ENCODE measurements around the gene SLC25A43. TPM values are rescaled to one million over a fixed set of nuclear protein-coding genes. Genes with fewer than 3 reads are reported as not detected.

Gene SLC25A43
- total and polyA plus RNA-seq, 9 of the 15 experiments (the other 6 are each of a cell fraction or from before 2014, with no cell fraction given): 1.3 to 8.4 (median 4.0) TPM

DNA sequence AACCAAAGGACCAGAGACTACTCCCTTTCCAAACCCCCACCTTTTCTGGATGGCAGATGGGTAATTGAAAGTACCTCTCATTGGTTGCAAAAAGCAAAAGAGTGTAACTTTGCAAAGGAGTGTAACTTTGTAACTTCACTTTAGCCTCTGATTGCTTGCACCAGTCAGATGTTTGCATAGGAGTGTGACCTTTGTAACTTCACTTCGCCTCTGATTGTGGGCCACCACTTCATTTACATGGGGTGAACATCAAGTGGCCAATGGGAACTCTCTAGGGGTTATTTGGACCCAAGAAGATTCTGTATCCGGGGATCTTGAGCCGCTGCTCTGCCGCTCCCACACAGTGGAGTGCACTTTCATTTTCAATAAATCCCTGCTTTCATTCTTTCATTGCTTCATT is 9.9 kb upstream of the SLC25A43 start:
- CTCF ChIA-PET (ENCODE audit: low intra/inter-chr PET ratio): no interaction called here
- no peak for TF ChIP-seq NR2C2 (CRISPR knock-in tag; IDR thresholded peaks at IDR 0.05)
- TF ChIP-seq NR2C2 (tag; IDR thresholded peaks at IDR 0.05): no peak
- no peak for TF ChIP-seq RAD51 (IDR thresholded peaks at IDR 0.05; ENCODE audit: borderline replicate concordance, low read depth)
- TF ChIP-seq, protein P1, sequence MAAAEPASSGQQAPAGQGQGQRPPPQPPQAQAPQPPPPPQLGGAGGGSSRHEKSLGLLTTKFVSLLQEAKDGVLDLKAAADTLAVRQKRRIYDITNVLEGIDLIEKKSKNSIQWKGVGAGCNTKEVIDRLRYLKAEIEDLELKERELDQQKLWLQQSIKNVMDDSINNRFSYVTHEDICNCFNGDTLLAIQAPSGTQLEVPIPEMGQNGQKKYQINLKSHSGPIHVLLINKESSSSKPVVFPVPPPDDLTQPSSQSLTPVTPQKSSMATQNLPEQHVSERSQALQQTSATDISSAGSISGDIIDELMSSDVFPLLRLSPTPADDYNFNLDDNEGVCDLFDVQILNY (CRISPR knock-in tag; IDR thresholded peaks at IDR 0.05): no peak
- TF ChIP-seq FIP1L1 (IDR thresholded peaks at IDR 0.05; ENCODE audit: low read depth, low read length, poor library complexity, severe bottlenecking): no peak
- no peak for TF ChIP-seq JUN (IDR thresholded peaks at IDR 0.05; ENCODE audit: borderline replicate concordance, low read depth, low read length)
- no peak for TF ChIP-seq JUN (CRISPR knock-in tag; IDR thresholded peaks at IDR 0.05; ENCODE audit: borderline replicate concordance)
- TF ChIP-seq, protein P2, sequence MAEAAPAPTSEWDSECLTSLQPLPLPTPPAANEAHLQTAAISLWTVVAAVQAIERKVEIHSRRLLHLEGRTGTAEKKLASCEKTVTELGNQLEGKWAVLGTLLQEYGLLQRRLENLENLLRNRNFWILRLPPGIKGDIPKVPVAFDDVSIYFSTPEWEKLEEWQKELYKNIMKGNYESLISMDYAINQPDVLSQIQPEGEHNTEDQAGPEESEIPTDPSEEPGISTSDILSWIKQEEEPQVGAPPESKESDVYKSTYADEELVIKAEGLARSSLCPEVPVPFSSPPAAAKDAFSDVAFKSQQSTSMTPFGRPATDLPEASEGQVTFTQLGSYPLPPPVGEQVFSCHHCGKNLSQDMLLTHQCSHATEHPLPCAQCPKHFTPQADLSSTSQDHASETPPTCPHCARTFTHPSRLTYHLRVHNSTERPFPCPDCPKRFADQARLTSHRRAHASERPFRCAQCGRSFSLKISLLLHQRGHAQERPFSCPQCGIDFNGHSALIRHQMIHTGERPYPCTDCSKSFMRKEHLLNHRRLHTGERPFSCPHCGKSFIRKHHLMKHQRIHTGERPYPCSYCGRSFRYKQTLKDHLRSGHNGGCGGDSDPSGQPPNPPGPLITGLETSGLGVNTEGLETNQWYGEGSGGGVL (CRISPR knock-in tag; IDR thresholded peaks at IDR 0.05): no peak
- TF ChIP-seq, protein P3, sequence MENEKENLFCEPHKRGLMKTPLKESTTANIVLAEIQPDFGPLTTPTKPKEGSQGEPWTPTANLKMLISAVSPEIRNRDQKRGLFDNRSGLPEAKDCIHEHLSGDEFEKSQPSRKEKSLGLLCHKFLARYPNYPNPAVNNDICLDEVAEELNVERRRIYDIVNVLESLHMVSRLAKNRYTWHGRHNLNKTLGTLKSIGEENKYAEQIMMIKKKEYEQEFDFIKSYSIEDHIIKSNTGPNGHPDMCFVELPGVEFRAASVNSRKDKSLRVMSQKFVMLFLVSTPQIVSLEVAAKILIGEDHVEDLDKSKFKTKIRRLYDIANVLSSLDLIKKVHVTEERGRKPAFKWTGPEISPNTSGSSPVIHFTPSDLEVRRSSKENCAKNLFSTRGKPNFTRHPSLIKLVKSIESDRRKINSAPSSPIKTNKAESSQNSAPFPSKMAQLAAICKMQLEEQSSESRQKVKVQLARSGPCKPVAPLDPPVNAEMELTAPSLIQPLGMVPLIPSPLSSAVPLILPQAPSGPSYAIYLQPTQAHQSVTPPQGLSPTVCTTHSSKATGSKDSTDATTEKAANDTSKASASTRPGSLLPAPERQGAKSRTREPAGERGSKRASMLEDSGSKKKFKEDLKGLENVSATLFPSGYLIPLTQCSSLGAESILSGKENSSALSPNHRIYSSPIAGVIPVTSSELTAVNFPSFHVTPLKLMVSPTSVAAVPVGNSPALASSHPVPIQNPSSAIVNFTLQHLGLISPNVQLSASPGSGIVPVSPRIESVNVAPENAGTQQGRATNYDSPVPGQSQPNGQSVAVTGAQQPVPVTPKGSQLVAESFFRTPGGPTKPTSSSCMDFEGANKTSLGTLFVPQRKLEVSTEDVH (IDR thresholded peaks at IDR 0.05; ENCODE audit: low read depth, partially characterized antibody): no peak
- TF ChIP-seq ZNF707 (CRISPR knock-in tag; conservative IDR thresholded peaks at IDR 0.05): no peak
- no peak for TF ChIP-seq RBBP5 (IDR thresholded peaks at IDR 0.05; ENCODE audit: borderline replicate concordance, insufficient read depth, low read length, poor library complexity, severe bottlenecking)
- TF ChIP-seq, protein P4, sequence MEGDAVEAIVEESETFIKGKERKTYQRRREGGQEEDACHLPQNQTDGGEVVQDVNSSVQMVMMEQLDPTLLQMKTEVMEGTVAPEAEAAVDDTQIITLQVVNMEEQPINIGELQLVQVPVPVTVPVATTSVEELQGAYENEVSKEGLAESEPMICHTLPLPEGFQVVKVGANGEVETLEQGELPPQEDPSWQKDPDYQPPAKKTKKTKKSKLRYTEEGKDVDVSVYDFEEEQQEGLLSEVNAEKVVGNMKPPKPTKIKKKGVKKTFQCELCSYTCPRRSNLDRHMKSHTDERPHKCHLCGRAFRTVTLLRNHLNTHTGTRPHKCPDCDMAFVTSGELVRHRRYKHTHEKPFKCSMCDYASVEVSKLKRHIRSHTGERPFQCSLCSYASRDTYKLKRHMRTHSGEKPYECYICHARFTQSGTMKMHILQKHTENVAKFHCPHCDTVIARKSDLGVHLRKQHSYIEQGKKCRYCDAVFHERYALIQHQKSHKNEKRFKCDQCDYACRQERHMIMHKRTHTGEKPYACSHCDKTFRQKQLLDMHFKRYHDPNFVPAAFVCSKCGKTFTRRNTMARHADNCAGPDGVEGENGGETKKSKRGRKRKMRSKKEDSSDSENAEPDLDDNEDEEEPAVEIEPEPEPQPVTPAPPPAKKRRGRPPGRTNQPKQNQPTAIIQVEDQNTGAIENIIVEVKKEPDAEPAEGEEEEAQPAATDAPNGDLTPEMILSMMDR (IDR thresholded peaks at IDR 0.05 in 2 of 3, conservative IDR thresholded peaks at IDR 0.05 in 1 of 3; ENCODE audit: insufficient read depth in 2 of 3, low read depth in 1 of 3, low read length in 3 of 3): no peak
- no peak for TF ChIP-seq U2AF1 (optimal IDR thresholded peaks at IDR 0.05; ENCODE audit: low read depth, low read length)
- TF ChIP-seq MAZ (CRISPR knock-in tag; conservative IDR thresholded peaks at IDR 0.05 in 1 of 2, IDR thresholded peaks at IDR 0.05 in 1 of 2): no peak
- no peak for TF ChIP-seq EZH2 (IDR thresholded peaks at IDR 0.05; ENCODE audit: borderline replicate concordance, low read depth, low read length)

More for the DNA sequence above, 9.9 kb upstream of the SLC25A43 start:
- POLR2A ChIA-PET: no interaction called here
- intact Hi-C loops (cut with micrococcal nuclease): no loop called here
- Histone ChIP-seq H4K20me1 (replicated peaks; ENCODE audit: control insufficient read depth, insufficient read depth, low read length) (no peaks in the 10 kb centered on the region), H3K4me2 (ENCODE audit: insufficient read depth, low read length) (no peak overlapping the region), H3K27ac (ENCODE audit: extremely low read depth, low read depth, low read length) (no peak overlapping the region), H3K9me3 (replicated peaks; ENCODE audit: control insufficient read depth, insufficient read depth, low read depth, low read length) (no peaks in the 10 kb centered on the region), H3K4me1 (replicated peaks in 1 of 2; ENCODE audit: control insufficient read depth in 2 of 2, insufficient read depth in 2 of 2, low read length in 2 of 2) (peaks cover 0 to 3% of the 10 kb centered on the region in 2 experiments; a peak in 2 of 5 replicates), H3K27me3 (ENCODE audit: control insufficient read depth in 2 of 2, insufficient read depth in 2 of 2, low read length in 2 of 2) (no peaks in the 10 kb centered on the region), H3K9ac (ENCODE audit: insufficient read depth in 1 of 2, low read depth in 2 of 2, low read length in 2 of 2) (no peak overlapping the region), H2AFZ (ENCODE audit: low read depth, low read length) (peak overlapping the region; percentile 32; the same call in 1 of the 2 replicates), H3K79me2 (ENCODE audit: control insufficient read depth, insufficient read depth, low read length) (no peaks in the 10 kb centered on the region), H3K36me3 (ENCODE audit: control insufficient read depth, insufficient read depth, low read length) (no peaks in the 10 kb centered on the region), H3K4me3 (no peak overlapping the region), H3K9me1 (ENCODE audit: control insufficient read depth, insufficient read depth, low read length) (no peaks in the 10 kb centered on the region)
- FAIRE-seq: no peak
- no TSS peak for BruUV-seq (replicated peaks)
- no peak; the same call in 1 of the 3 replicates for ATAC-seq
- no peak for DNase-seq (ENCODE audit: extremely low read depth in 1 of 4, low spot score in 3 of 4)
- in situ Hi-C loops (cut with MboI): no loop called here
- 11% methylated on average over 3 of the region's 4 CpGs for WGBS (ENCODE audit: insufficient coverage, low coverage, missing lambda C conversion rate)
